Mucosa of descending colon (tissue), 3 donors: ENCODE data around the gene ATXN7. TPM values are rescaled to one million over a fixed set of nuclear protein-coding genes. Genes with fewer than 3 reads are reported as not detected.

Source experiments
- ATAC-seq: fragments of 200-7000 bp; cut with Tn5 transposase; one replicate; pipeline ENCODE4 v1.9.1; 2020; ENCODE audit warnings: mild to moderate bottlenecking, moderate library complexity
- DNase-seq, 3 donors: peaks; one replicate each; pipeline ENCODE4 v3.0.0-alpha.2; 2020
- H3K36me3 ChIP-seq: fragments of 200-600 bp; one replicate; pipeline ENCODE4 v1.8.0; 2021; ENCODE audit warnings: low read depth, mild to moderate bottlenecking
- H3K4me1 ChIP-seq: fragments of 200-600 bp; one replicate; pipeline ENCODE4 v1.8.0; 2021; ENCODE audit warnings: low read depth, mild to moderate bottlenecking
- H3K4me3 ChIP-seq: fragments of 200-600 bp; one replicate; pipeline ENCODE4 v1.8.0; 2021; ENCODE audit warnings: mild to moderate bottlenecking
- H3K9me3 ChIP-seq: fragments of 200-600 bp; one replicate; pipeline ENCODE4 v1.8.0; 2021; ENCODE audit warnings: mild to moderate bottlenecking
- intact Hi-C, 2 donors: fragments of 100-400 bp; cut with DNase I in 1 of 2; cut with micrococcal nuclease in 1 of 2; formaldehyde crosslinking; loops; one replicate each; pipeline versions ENCODE4 v1.11.0 to v1.11.1; 2022; cut with DNase I, micrococcal nuclease
- total RNA-seq, 3 donors: library from RNA; stranded (reverse); fragmentation: NEBNext Ultra II Directional in 2 of 3; extraction: Animal tissue kit (Norgen Biotek cat#: 25700) in 2 of 3; gene quantifications; one replicate each; pipeline versions ENCODE4 v1.2.1 to v1.2.4, GENCODE V29; 2021 to 2023
- TF ChIP-seq, protein P1 (sequence below): fragments of 200-600 bp; IDR thresholded peaks from one replicate; pipeline ENCODE4 v1.8.0; 2022; ENCODE audit warnings: antibody characterized with exemption, mild to moderate bottlenecking
- donor health status: DM: no; HTN: no; CAD: no; lungs with moderate emphysema.
- donor health status: DM: no; HTN: no; CAD: no.
- donor health status: DM: no; HTN: yes; CAD: no.

Gene ATXN7
- total RNA-seq, 3 donors from 2014 or later = 41.2 to 57.4 (median 41.5) TPM

DNA sequence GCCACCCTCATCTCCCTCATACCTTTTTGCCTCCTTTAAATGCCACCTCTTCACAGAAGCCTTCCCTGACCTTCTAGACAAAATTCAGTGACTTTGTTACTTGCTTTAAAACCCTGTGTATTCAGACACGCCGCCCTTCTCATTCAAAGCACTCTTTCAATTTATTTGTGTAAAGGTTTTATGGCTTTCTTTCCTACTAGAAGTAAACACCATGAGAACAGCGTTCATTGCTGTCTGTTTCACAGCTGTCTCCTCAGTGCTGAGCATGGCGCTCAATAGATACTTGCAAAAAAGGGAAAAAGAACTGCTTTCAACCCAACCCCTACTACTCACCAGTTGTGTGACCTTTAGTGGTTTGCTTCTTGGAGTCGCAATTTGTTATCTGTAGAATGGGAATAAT is 17.0 kb downstream of the ATXN7 start:
- Histone ChIP-seq H3K9me3 (no peaks in the 10 kb centered on the region), H3K4me1 (peaks cover 12% of the 10 kb centered on the region), H3K4me3 (no peak overlapping the region), H3K36me3 (no peaks in the 10 kb centered on the region)
- peak; percentile 70 for ATAC-seq
- TF ChIP-seq, protein P1, sequence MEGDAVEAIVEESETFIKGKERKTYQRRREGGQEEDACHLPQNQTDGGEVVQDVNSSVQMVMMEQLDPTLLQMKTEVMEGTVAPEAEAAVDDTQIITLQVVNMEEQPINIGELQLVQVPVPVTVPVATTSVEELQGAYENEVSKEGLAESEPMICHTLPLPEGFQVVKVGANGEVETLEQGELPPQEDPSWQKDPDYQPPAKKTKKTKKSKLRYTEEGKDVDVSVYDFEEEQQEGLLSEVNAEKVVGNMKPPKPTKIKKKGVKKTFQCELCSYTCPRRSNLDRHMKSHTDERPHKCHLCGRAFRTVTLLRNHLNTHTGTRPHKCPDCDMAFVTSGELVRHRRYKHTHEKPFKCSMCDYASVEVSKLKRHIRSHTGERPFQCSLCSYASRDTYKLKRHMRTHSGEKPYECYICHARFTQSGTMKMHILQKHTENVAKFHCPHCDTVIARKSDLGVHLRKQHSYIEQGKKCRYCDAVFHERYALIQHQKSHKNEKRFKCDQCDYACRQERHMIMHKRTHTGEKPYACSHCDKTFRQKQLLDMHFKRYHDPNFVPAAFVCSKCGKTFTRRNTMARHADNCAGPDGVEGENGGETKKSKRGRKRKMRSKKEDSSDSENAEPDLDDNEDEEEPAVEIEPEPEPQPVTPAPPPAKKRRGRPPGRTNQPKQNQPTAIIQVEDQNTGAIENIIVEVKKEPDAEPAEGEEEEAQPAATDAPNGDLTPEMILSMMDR = no peak
- intact Hi-C loops = no loop called here
- peak in 1 of 3 donors; percentile 20 for DNase-seq

DNA sequence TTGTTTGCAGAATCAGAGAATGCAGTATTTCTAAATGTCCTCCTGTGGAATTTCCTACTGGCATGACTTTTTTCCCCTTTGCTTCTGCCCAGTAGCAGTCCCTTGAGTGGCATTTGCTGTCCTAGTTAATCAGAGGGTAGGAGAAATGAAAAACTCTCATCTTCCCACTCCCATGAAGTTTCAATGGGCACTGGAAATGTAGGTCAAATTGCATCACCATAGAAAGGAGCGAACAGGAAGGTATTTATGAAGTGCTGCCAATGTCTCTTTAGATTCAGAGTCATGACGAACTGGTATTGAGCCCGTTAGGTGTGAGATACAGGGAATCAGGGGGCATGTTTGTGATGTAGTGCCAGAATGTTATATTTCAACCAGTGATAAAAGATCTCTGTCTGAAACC is 23.2 kb downstream of the ATXN7 start:
- Histone ChIP-seq H3K4me3 (no peak overlapping the region), H3K9me3 (no peaks in the 10 kb centered on the region), H3K4me1 (no peaks in the 10 kb centered on the region), H3K36me3 (no peaks in the 10 kb centered on the region)
- intact Hi-C loops = no loop called here
- DNase-seq (no peak), ATAC-seq (no peak)
- TF ChIP-seq, protein P1 = no peak

DNA sequence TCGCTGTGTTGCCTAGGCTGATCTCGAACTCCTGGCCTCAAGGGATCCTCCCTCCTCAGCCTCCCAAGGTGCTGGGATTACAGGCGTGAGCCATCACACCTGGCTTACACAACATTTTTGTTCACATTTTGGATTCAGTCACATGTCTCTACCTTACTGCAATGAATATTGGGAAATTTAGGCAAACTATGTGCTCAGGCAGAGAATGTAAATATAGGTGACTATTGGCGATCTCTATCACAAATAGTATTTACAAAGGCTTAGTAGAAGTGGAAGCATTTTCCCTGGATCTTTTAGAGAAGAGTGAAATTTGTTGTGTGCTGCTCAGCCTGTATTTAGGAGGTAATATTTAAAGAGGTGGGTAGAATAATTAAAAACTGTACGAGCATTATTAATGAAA is 27.9 kb downstream of the ATXN7 start:
- H3K4me3 ChIP-seq = no peak overlapping the region
- ATAC-seq = no peak
- H3K36me3 ChIP-seq = no peaks in the 10 kb centered on the region
- H3K4me1 ChIP-seq = no peaks in the 10 kb centered on the region
- intact Hi-C loops = no loop called here
- no peaks in the 10 kb centered on the region for H3K9me3 ChIP-seq
- TF ChIP-seq, protein P1 = no peak
- no peak for DNase-seq

DNA sequence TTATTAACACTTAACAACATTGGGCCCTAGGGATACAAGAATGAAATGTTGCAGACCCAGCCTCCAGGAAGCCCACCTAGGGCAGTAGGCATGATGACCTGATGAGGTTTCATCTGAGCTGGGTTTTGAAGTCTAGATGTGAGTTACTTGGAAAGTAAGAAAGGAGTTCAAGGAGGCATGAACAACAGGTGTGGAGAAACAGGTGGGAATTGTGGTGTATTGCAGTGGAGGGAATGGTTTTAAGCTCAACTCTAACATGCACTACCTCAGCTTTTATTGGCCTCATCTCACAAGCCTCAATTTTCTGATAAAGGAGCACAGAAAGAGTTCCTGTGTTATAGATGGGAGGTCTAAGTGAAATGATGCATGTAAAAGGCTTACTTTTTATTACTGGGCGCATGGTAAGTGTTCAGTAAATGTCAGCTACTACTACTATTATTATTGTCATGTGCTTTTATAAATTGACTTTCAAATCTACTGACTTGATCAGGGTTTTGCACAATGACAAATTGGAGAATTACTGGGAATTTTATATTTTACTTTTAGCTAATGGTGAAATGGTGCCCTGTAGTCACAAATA is 29.2 kb downstream of the ATXN7 start:
- TF ChIP-seq, protein P1 = no peak
- no peak for DNase-seq
- intact Hi-C loops = no loop called here
- Histone ChIP-seq H3K4me1 (no peaks in the 10 kb centered on the region), H3K4me3 (no peak overlapping the region), H3K36me3 (no peaks in the 10 kb centered on the region), H3K9me3 (no peaks in the 10 kb centered on the region)
- ATAC-seq = no peak

DNA sequence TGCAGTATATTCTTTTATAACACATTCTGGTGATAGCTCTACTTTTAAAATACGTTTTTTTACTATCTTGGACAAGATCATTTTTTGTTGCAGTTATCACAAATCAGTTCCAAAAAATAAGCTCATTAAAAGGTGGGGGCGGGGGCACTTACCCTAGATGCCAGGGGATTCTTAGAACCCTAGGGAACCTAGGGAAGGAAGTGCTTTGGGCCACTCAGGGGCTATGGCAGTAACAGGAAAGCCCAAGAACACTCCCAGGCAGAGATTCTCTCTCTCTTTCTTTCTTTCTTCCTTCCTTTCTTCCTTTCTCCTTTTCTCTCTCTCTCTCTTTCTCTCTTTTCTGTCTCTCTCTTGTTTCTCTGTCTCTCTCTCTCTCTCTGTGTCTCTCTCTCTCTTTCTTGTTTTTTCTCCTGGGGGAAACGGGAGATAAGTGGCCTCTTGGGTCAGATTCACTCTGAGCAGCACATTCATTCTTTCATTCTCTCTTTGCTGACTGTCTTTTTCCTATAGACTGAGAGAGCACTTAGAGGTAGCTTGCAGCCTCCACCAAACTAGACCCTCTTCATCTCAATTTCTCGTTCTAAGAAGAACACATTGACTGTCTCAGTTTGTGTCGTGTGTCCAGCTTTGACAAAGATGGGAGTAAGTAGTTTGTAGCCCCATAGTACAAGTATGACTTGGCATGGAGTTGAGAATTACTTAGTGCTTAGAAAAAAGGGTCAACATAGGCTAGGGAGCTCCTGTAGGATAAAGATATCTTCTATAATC is 31.9 kb downstream of the ATXN7 start:
- H3K4me1 ChIP-seq = no peaks in the 10 kb centered on the region
- no peak for ATAC-seq
- intact Hi-C loops = no loop called here
- TF ChIP-seq, protein P1 = no peak
- H3K36me3 ChIP-seq = no peaks in the 10 kb centered on the region
- no peak for DNase-seq
- no peak overlapping the region for H3K4me3 ChIP-seq
- no peaks in the 10 kb centered on the region for H3K9me3 ChIP-seq
